HG03575 (cell line): ENCODE data around the gene CHPT1.
"Not testable (repeated sequence)": the region's sequence is repeated elsewhere in the genome, so short reads cannot be mapped to it uniquely, and the experiment has no call there.

Experiments
- ATAC-seq: cut with Tn5 transposase; IDR thresholded peaks from one replicate; pipeline ENCODE4 v1.9.1; 2021; ENCODE audit not compliant: unreplicated experiment, insufficient number of reproducible peaks, low FRiP score; ENCODE audit errors: extremely low read depth

Gene CHPT1

DNA sequence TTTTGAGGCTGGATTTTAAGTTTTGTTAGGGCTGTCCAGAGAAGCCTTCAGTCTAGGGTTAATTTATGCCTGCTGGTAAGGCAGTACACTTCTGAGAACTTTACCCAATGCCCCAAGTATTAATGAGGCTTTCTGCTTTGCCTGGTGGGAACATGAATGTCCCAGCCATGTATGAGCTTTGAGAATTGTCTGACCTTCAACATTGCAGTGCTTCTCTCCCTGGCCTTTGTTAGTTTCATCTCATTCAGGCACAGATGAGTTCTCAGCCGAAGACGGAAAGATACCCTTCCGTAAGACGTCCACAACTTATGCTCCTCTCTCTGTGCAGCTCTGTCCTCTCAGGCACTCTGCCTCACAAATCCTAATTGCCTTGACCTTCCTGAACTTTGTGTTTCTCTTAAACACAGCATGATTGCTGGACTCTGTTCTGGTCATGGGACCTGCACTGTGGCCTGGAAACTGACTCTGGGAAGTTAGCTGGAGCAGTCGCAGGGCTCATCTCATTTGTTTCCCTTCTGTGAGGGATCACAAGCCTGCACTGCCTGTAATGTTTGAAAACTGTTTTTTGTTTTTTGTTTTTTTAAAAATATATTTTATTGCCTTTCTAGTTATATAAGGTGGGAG lies 15.7 kb downstream of the CHPT1 start:
- ATAC-seq: no peak

GRCh38 chr12:101713930-101714329 lies 16.5 kb downstream of the CHPT1 start:
- no peak for ATAC-seq

GRCh38 chr12:101714877-101715444 lies 17.5 kb downstream of the CHPT1 start:
- no peak for ATAC-seq

DNA sequence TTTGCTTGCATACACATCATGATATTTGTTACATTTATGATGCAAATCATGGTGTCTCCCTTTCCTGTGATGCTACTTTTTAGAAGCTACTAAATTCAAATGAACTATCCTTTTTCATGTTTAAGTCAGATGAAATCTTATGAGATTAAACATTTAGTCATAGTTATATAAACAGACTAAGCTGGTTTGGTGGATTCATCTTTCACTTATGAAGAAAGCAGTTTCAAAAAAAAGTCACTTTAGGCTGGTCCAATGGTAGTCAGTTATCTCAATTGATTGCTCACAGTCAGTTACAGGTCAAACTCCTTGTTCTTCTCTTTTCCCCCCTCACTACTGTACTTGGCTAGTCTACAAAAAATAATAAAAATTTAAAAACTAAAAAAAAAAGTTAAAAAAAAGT lies 22.1 kb downstream of the CHPT1 start:
- ATAC-seq: no peak

GRCh38 chr12:101720118-101720517 lies 22.7 kb downstream of the CHPT1 start:
- no peak for ATAC-seq

DNA sequence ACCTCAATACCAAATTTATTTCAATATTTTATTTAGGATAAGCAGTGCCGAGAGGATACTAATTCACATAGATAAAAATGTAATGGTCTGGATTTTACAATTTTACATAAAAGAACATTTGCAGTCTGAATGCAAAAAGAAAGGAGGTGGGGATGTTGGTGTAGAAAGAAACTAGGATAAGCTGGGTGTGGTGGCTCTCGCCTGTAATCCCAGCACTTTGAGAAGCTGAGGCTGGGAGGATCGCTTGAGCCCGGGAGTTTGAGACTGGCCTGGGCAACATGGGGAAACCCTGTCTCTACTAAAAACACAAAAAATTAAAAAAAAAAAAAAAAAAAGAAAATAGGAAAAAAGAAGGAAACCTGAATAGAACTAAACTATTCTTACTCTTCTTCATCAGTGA lies 25.0 kb downstream of the CHPT1 start:
- no peak for ATAC-seq

DNA sequence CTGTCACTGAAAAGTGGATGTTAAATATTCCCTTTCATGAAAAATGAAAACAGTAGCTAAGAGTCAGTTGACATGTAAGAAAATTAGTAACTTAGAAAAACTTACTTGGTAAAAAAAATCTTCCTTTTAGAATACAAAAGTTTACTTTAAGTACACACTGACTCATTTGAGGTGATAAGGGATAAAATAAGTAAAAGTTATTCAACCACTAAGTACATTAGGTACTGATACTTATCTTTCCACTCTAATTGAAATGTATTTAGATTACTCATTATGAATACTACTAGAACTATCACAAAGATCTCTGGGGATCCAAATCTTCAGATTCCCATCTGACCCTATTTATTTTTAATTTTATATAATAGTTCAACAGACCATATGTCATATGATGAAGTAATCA lies 29.7 kb downstream of the CHPT1 start:
- ATAC-seq: no peak

- ATAC-seq: no peak
Observed at GRCh38 chr12:101729842-101730241, 32.4 kb downstream of the CHPT1 start.

DNA sequence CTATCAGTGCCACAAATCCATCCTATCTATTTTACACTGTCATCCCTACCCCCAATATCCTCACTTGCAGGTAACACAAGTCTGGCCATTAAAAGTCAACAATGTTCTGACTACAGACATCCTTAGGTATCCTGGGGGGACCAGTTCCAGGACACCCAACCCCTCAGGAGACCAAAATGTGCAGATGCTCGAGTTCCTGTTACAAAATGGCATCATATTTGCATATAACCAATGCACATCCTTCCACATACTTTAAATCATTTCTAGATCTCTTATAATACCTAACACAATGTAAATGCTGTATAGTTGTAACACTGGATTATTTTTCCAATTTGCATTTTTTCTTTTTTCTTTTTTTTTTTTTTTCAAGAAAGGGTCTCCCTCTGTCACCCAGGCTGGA lies 34.9 kb downstream of the CHPT1 start:
- no peak for ATAC-seq

DNA sequence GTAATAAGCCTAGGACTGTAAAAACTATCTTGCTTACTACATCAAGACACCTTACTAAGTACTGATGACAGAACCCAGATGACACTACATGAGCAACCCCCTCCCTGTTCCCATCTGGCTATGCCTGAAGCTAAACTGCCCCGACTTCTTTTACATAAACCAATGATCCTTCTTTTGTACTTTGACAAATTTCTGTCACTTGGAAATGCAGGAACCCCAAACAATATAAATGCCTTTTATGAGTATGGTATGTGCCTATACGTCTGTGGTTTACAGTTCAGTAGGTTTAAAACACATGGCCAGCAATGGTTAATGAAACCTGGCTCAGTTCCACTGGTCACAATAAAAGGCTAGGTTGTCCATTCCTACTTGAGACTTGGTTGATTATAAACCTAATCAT lies 35.7 kb downstream of the CHPT1 start:
- no peak for ATAC-seq

- not testable (repeated sequence) for ATAC-seq
Observed at GRCh38 chr12:101734482-101734881, 37.0 kb downstream of the CHPT1 start.

DNA sequence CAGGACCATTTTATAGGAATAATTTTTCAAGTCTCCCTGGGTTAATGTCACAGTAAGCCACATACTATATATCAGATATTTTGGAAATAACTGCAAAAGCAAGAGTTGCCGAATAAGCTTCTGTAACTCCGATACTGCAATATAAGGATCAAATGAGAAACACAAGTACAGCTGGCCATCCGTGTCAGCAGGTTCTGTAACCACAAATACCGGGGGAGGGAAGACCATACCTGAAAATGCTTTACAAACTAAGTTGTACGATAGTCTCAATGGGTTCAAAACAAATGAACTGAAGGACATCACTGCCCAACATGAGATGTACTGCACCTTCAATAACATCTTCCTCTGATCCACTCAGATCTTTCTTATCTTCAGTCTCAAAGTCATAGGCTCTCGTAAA lies 40.0 kb downstream of the CHPT1 start:
- ATAC-seq: no peak

GRCh38 chr12:101738920-101739665 lies 41.7 kb downstream of the CHPT1 start, which contains the start of gene SYCP3:
TSS of gene SYCP3 (minus strand) at chr12:101739462. CDS start at chr12:101737935, 1,527 bp downstream.
- ATAC-seq: no peak

DNA sequence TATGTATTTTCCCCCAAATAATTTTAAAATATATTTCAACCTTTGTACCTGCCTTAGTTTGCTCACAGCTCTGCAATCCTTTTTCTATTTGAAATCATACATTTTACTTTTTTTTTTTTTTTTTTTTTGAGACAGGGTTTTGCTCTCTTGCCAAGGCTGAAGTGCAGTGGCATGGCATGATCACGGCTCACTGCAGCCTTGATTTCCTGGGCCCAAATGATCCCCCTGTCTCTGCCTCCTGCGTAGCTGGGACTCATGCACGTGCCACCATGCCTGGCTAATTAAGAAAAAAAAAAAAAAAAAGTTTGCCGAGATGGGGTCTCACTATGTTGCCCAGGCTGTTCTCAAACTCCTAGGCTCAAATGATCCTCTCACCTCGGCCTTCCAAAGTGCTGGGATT lies 43.1 kb downstream of the CHPT1 start:
- no peak for ATAC-seq

DNA sequence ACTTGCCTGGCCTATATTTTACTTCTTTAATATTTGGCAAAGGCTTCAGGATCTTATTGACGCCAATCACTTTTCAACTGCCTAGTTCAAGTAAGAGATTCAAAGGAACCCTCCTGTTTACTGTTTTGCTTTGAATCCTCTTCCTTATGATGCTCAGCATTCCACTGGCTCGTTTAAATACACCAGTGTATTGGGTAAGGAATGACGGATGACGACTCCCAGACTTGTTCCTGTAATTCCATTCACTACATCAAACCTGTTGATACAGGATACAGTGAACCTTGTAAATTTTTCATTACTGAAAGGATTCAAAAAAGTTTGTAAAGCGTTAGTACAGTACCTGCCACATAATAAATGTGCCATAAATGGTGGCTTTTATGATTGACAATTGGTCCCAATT lies 43.5 kb downstream of the CHPT1 start:
- ATAC-seq: no peak

DNA sequence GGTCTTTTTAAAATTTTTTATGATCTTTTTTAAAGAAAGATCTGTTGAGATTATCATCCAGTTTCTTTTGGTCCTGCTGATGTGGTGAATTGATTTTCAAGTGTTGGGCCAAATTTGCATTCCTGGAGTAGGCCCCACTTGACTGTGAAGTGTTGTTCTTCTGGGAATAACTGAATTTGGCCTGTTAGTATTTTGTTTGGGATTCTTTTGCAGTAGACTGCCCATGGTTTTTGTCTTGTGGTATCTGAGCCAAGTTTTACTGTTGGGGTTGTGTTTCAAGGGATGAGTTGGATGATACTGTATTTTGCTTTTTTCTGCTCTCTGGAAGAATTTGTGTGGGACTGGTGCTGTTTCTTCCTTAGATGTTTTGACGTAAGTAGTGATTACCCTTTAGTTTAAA lies 45.8 kb downstream of the CHPT1 start:
- ATAC-seq: no peak

DNA sequence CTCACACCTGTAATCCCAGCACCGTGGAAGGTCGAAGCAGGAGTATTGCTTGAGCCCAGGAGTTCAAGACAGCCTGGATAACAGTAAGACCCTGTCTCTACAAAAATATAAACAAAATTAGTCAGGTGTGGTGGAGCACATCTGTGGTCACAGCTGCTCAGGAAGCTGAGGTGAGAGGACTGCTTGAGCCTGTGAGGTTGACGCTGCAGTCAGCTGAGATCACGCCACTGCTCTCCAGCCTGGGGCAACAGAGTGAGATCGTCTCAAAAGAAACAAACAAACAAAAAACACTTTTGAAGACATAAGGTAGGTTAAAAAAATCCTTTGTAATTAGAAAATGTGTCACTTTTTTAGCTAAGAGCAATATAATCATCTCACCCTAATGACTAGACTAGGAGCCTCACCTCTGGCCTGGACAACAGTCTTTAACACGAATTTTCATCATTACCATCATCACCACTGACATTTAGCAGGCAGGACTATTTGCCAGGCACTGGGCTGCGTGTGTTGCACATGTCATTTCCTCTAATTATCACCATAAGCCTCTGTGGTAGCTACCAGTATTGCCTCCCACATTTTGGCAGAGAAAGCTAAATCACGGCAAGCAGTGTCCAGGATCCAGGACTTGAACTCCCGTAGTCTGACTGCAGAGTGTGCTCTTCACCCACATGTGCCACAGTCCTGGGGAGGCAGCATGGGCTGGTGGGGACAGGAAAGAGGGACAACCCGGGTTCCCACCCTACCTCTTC lies 46.5 kb downstream of the CHPT1 start:
- ATAC-seq: peak; percentile 94

DNA sequence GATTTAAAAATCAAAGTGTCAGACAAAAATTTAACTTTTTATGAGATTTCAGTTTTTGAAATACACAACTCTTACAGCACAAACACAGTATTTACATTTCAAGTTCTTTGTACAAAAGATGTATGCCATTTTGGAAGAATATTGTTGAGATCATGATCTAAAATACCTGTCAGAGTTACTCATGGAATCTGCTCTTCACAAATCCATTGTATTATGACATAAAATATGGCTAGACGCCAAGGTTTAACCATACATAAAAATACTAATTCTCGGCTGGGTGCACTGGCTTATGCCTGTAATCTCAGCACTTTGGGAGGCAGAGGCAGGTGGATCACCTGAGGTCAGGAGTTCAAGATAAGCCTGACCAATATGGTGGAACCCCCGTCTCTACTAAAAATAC lies 48.0 kb downstream of the CHPT1 start:
- no peak for ATAC-seq

GRCh38 chr12:101746196-101746595 lies 48.8 kb downstream of the CHPT1 start:
- ATAC-seq: no peak

- no peak for ATAC-seq
Observed at GRCh38 chr12:101746661-101747060, 49.2 kb downstream of the CHPT1 start.
